HepG2 (cell line): Measurements from ENCODE around the gene TNNT3. TPM values are rescaled to one million over a fixed set of nuclear protein-coding genes. Genes with fewer than 3 reads are reported as not detected.

ENCODE experiments used
- ATAC-seq: fragments of 200-7000 bp; cut with Tn5 transposase; 3 replicates; pipeline ENCODE4 v1.9.1; 2020; ENCODE audit warnings: mild to moderate bottlenecking, moderate library complexity
- BruUV-seq: library from RNA; stranded (reverse); fragments of 400-500 nt; replicated peaks from 2 replicates; lab custom pipeline; 2021; lab: Mats Ljungman, UMichigan
- CTCF ChIA-PET: fragments of 300-600 bp; formaldehyde crosslinking; extraction: SDS; loops from one replicate; lab custom pipeline; 2021; ENCODE audit warnings: low total read pairs, inconsistent platforms, low intra/inter-chr PET ratio; lab: Yijun Ruan, JAX
- POLR2A ChIA-PET: fragments of 350-600 bp; sonication (Branson Sonifier 250); formaldehyde crosslinking; loops from one replicate; lab custom pipeline; 2020; ENCODE audit warnings: antibody characterized with exemption, inconsistent platforms; lab: Yijun Ruan, JAX
- DNase-seq: peaks from one replicate; pipeline ENCODE4 v3.0.0-alpha.2; 2015; ENCODE audit warnings: low spot score
- FAIRE-seq: peaks from 3 replicates; lab custom pipeline; 2011; peaks lifted over from hg19 to GRCh38; lab: Jason Lieb, UNC
- H2AFZ ChIP-seq: one replicate; pipeline ENCODE4 v1.6.1; 2011; ENCODE audit warnings: low read length, inconsistent platforms
- H3K27ac ChIP-seq: fragments of 300-600 bp; 3 replicates; pipeline ENCODE4 v1.8.0; 2011; ENCODE audit warnings: mixed run types, mild to moderate bottlenecking, mixed read lengths, low read length, inconsistent platforms; ENCODE audit not compliant: insufficient read depth; ENCODE audit errors: extremely low read length
- H3K27me3 ChIP-seq, 2 experiments: fragments of 200-600 bp in 1 of 2; 2 replicates in 1 of 2; 3 replicates in 1 of 2; pipeline versions ENCODE4 v1.6.0 to v1.8.0; 2011; ENCODE audit warnings: low read length in 2 of 2, mild to moderate bottlenecking in 2 of 2, moderate library complexity in 2 of 2, inconsistent platforms in 1 of 2; ENCODE audit not compliant: insufficient read depth in 2 of 2, control insufficient read depth in 1 of 2
- H3K36me3 ChIP-seq, 2 experiments: fragments of 200-600 bp in 1 of 2; replicated peaks in 1 of 2; 2 replicates in 1 of 2; 3 replicates in 1 of 2; pipeline versions ENCODE4 v1.5.1 to v1.8.0; 2011; ENCODE audit warnings: low read length in 2 of 2, inconsistent platforms in 1 of 2; ENCODE audit not compliant: insufficient read depth in 2 of 2, control insufficient read depth in 1 of 2
- H3K4me1 ChIP-seq: 2 replicates; pipeline ENCODE4 v1.5.1; 2012; ENCODE audit warnings: low read length, inconsistent platforms; ENCODE audit not compliant: insufficient read depth
- H3K4me2 ChIP-seq: 2 replicates; pipeline ENCODE4 v1.6.0; 2011; ENCODE audit warnings: low read depth, low read length, inconsistent platforms
- H3K4me3 ChIP-seq, 3 experiments: fragments of 200-600 bp in 1 of 3; sonication (generic), shearing (Covaris generic) in 1 of 3; replicated peaks in 1 of 3; 2 replicates each; pipeline ENCODE4 v1.5.1; 2011 to 2016; ENCODE audit warnings: low read length in 3 of 3, inconsistent platforms in 2 of 3, low read depth in 2 of 3, mild to moderate bottlenecking in 2 of 3, control low read depth in 1 of 3, mixed read lengths in 1 of 3; ENCODE audit not compliant: insufficient read depth in 1 of 3
- H3K79me2 ChIP-seq: one replicate; pipeline ENCODE4 v1.6.1; 2011; ENCODE audit warnings: low read length, inconsistent platforms; ENCODE audit not compliant: insufficient read depth
- H3K9ac ChIP-seq: 2 replicates; pipeline ENCODE4 v1.6.0; 2011; ENCODE audit warnings: mild to moderate bottlenecking, low read depth, low read length, inconsistent platforms; ENCODE audit not compliant: insufficient read depth
- H3K9me3 ChIP-seq: 2 replicates; pipeline ENCODE4 v1.5.1; 2012; ENCODE audit warnings: mild to moderate bottlenecking, low read length
- H4K20me1 ChIP-seq: 2 replicates; pipeline ENCODE4 v1.6.0; 2011; ENCODE audit warnings: inconsistent platforms, mild to moderate bottlenecking, low read length, moderate library complexity; ENCODE audit not compliant: insufficient read depth
- CEBPB ChIP-seq: IDR thresholded peaks from 2 replicates; pipeline ENCODE4 v1.6.1; 2011; ENCODE audit warnings: low read depth, low read length, improper control_type of control experiment, borderline replicate concordance
- CREB3 ChIP-seq: sonication (generic); formaldehyde crosslinking; IDR thresholded peaks from 2 replicates; pipeline ENCODE4 v1.5.0; 2020; ENCODE audit warnings: missing genetic modification reagents
- GRHL1 ChIP-seq: sonication (generic); formaldehyde crosslinking; conservative IDR thresholded peaks from 2 replicates; pipeline ENCODE4 v1.8.0; 2022; ENCODE audit warnings: missing genetic modification reagents
- IRF1 ChIP-seq: sonication (generic); formaldehyde crosslinking; IDR thresholded peaks from 2 replicates; pipeline ENCODE4 v1.4.0; 2020; ENCODE audit warnings: low read depth, mild to moderate bottlenecking, missing genetic modification reagents
- ZSCAN5A ChIP-seq: sonication (generic); formaldehyde crosslinking; IDR thresholded peaks from 2 replicates; pipeline ENCODE4 v1.8.0; 2022; ENCODE audit warnings: mild to moderate bottlenecking, missing genetic modification reagents, borderline replicate concordance
- WGBS: methylation state at CpG from one replicate; pipeline ENCODE4 v1.1.6; 2017; ENCODE audit warnings: low lambda C conversion rate; 5-methylcytosine and 5-hydroxymethylcytosine counted together
- in situ Hi-C: cut with HindIII; loops from 2 replicates; pipeline ENCODE4 v1.10.0; 2017; ENCODE audit warnings: low pct_unique_long_range_greater_than_20kb; ENCODE audit not compliant: extremely low pct_ligation_motif_present
- intact Hi-C: fragments of 100-400 bp; cut with micrococcal nuclease; formaldehyde crosslinking; loops from one replicate; pipeline ENCODE4 v1.10.0; 2022; ENCODE audit not compliant: unreplicated experiment
- polyA plus RNA-seq, 8 experiments: library from polyadenylated mRNA; depleted of rRNA in 3 of 8; stranded (reverse) in 7 of 8; unstranded in 1 of 8; fragments of >200 nt; fragmentation: Illumina TruSeq in 4 of 8; extraction: Trizol in 4 of 8; gene quantifications; 2 replicates each; pipeline versions ENCODE4 v1.2.1 to v1.2.3, GENCODE V29; 2011 to 2016; ENCODE audit warnings: low read depth in 4 of 8, missing spikeins in 1 of 8, mixed read lengths in 1 of 8; ENCODE audit not compliant: insufficient read depth in 1 of 8
- total RNA-seq, 5 experiments: library from RNA; depleted of rRNA; stranded (reverse); fragments of >200 nt; fragmentation: Illumina TruSeq; extraction: Trizol; gene quantifications; 2 replicates each; pipeline ENCODE4 v1.2.3, GENCODE V29; 2016; ENCODE audit warnings: low read depth in 1 of 5

The TNNT3 gene
- total and polyA plus RNA-seq, 2 of the 13 experiments (the other 11 are each of a cell fraction or from before 2014, with no cell fraction given), result not detected

- no peak for TF ChIP-seq GRHL1 (CRISPR knock-in tag)
- no peak for TF ChIP-seq ZSCAN5A (CRISPR knock-in tag)
- TF ChIP-seq IRF1 (CRISPR knock-in tag), result no peak
- no peak for TF ChIP-seq CEBPB
Measured at GRCh38 chr11:1892116-1892515, 27.4 kb upstream of the TNNT3 start (continued).

- peaks cover 13 to 66% of the 10 kb centered on the region in 2 experiments for H3K27me3 ChIP-seq
- H2AFZ ChIP-seq, result no peak overlapping the region
- intact Hi-C loops, result no loop called here
- DNase-seq (no peak), FAIRE-seq (no peak), ATAC-seq (no peak)
- no peak overlapping the region for H3K4me3 ChIP-seq
- no peaks in the 10 kb centered on the region for H3K36me3 ChIP-seq
- H3K4me2 ChIP-seq, result no peak overlapping the region
- no peaks in the 10 kb centered on the region for H3K9me3 ChIP-seq
- TF ChIP-seq CREB3 (CRISPR knock-in tag), result no peak
- BruUV-seq, result no TSS peak
- H3K4me1 ChIP-seq, result no peaks in the 10 kb centered on the region
- WGBS, result 3% methylated on average over 5 of the region's 5 CpGs
- H3K79me2 ChIP-seq, result no peaks in the 10 kb centered on the region
- H4K20me1 ChIP-seq, result no peaks in the 10 kb centered on the region
- H3K27ac ChIP-seq, result no peak overlapping the region
- CTCF ChIA-PET, result no interaction called here
- POLR2A ChIA-PET, result no interaction called here
- in situ Hi-C loops, result no loop called here
- H3K9ac ChIP-seq, result no peak overlapping the region
Measured at GRCh38 chr11:1892558-1892957, 26.9 kb upstream of the TNNT3 start.
